Peyer's patch (tissue), 4 donors: Measurements from ENCODE around the gene VSIG10.

Experiments used
- CTCF ChIP-seq, 6 experiments: fragments of 450-650 bp in 4 of 6; fragments of 200-600 bp in 2 of 6; sonication (generic) in 1 of 6; IDR thresholded peaks; one replicate each; pipeline ENCODE4 v1.5.1; 2017 to 2019; ENCODE audit warnings: antibody characterized with exemption in 6 of 6, mild to moderate bottlenecking in 3 of 6, moderate library complexity in 1 of 6
- POLR2A ChIP-seq, 2 donors: fragments of 450-650 bp; IDR thresholded peaks; one replicate each; pipeline ENCODE4 v1.5.1; 2017; ENCODE audit warnings: antibody characterized with exemption in 2 of 2, mild to moderate bottlenecking in 2 of 2, moderate library complexity in 2 of 2

- TF ChIP-seq CTCF (IDR thresholded peaks at IDR 0.05) (no peak), POLR2A (IDR thresholded peaks at IDR 0.05) (no peak)
Measured at GRCh38 chr12:118107011-118107410, 3.2 kb upstream of the VSIG10 start.
